Measurements from ENCODE around the gene SLC39A7. TPM values are rescaled to one million over a fixed set of nuclear protein-coding genes. Genes with fewer than 3 reads are reported as not detected.

SLC39A7 gene
- total RNA-seq, 2 donors from 2014 or later: 170 to 212 TPM

- Histone ChIP-seq H3K9ac (ENCODE audit: low read depth in 2 of 2, low read length in 2 of 2) (no peak overlapping the region), H3K4me1 (no peaks in the 10 kb centered on the region), H3K27ac (no peak overlapping the region), H3K4me3 (no peak overlapping the region), H3K9me3 (no peaks in the 10 kb centered on the region), H3K36me3 (no peaks in the 10 kb centered on the region), H3K27me3 (no peaks in the 10 kb centered on the region)
- TF ChIP-seq, protein P1, sequence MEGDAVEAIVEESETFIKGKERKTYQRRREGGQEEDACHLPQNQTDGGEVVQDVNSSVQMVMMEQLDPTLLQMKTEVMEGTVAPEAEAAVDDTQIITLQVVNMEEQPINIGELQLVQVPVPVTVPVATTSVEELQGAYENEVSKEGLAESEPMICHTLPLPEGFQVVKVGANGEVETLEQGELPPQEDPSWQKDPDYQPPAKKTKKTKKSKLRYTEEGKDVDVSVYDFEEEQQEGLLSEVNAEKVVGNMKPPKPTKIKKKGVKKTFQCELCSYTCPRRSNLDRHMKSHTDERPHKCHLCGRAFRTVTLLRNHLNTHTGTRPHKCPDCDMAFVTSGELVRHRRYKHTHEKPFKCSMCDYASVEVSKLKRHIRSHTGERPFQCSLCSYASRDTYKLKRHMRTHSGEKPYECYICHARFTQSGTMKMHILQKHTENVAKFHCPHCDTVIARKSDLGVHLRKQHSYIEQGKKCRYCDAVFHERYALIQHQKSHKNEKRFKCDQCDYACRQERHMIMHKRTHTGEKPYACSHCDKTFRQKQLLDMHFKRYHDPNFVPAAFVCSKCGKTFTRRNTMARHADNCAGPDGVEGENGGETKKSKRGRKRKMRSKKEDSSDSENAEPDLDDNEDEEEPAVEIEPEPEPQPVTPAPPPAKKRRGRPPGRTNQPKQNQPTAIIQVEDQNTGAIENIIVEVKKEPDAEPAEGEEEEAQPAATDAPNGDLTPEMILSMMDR (IDR thresholded peaks at IDR 0.05): no peak
- no peak for DNase-seq
- intact Hi-C loops (cut with DNase I): no loop called here
Measured at GRCh38 chr6:33175436-33176069, 25.1 kb upstream of the SLC39A7 start.

DNA sequence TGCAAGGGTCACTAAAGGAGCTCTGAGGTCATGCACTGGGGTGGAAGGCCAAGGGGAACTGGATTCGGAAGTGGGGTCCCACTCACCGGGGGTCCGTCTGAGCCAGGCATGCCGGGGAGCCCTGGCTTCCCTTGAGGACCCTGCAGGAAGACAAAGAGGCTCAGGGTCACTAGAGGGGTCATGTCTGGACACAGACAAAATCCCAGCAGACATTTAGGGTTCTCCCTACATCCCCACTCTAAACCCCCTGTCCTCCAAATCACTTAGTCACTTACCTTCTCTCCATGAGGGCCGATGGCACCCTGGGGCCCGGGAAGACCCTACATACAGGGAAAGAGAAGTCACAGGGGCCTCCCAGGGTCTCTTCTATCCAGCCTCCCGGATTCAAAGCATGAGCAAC lies 23.8 kb upstream of the SLC39A7 start:
- Histone ChIP-seq H3K9me3 (no peaks in the 10 kb centered on the region), H3K36me3 (no peaks in the 10 kb centered on the region), H3K9ac (ENCODE audit: low read depth in 2 of 2, low read length in 2 of 2) (no peak overlapping the region), H3K27ac (no peak overlapping the region), H3K27me3 (no peaks in the 10 kb centered on the region), H3K4me1 (no peaks in the 10 kb centered on the region), H3K4me3 (no peak overlapping the region)
- TF ChIP-seq, protein P1 (IDR thresholded peaks at IDR 0.05): no peak
- DNase-seq: no peak
- intact Hi-C loops (cut with DNase I): no loop called here

GRCh38 chr6:33177552-33178446 lies 22.9 kb upstream of the SLC39A7 start:
- no peak for DNase-seq
- TF ChIP-seq, protein P1 (IDR thresholded peaks at IDR 0.05): no peak
- Histone ChIP-seq H3K36me3 (no peaks in the 10 kb centered on the region), H3K9me3 (no peaks in the 10 kb centered on the region), H3K9ac (ENCODE audit: low read depth in 2 of 2, low read length in 2 of 2) (no peak overlapping the region), H3K27ac (no peak overlapping the region), H3K4me1 (no peaks in the 10 kb centered on the region), H3K27me3 (no peaks in the 10 kb centered on the region), H3K4me3 (no peak overlapping the region)
- intact Hi-C loops (cut with DNase I): no loop called here

GRCh38 chr6:33178755-33179475 lies 21.8 kb upstream of the SLC39A7 start:
- Histone ChIP-seq H3K4me3 (no peak overlapping the region), H3K36me3 (no peaks in the 10 kb centered on the region), H3K4me1 (no peaks in the 10 kb centered on the region), H3K27me3 (no peaks in the 10 kb centered on the region), H3K27ac (no peak overlapping the region), H3K9ac (ENCODE audit: low read depth in 2 of 2, low read length in 2 of 2) (no peak overlapping the region), H3K9me3 (no peaks in the 10 kb centered on the region)
- no peak for DNase-seq
- intact Hi-C loops (cut with DNase I): no loop called here
- TF ChIP-seq, protein P1 (IDR thresholded peaks at IDR 0.05): no peak

DNA sequence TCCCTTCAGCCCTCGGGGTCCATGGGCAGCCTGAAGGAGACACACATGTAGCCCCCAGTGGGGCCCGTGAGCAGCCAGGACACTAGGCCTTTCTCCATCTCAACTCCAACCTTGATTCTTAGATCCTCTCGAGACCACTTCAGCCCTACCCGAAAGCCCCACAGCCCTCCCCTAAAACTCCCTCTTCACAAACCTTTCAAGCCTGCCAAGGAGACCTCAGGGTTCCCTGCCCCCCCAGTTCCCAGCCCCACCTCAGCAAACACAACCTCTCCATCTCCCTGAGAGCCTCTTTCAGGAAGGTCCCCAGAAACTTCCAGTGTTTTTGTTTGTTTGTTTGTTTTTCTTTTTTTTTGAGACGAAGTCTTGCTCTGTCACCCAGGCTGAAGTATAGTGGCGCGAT lies 19.5 kb upstream of the SLC39A7 start:
- Histone ChIP-seq H3K9me3 (no peaks in the 10 kb centered on the region), H3K9ac (ENCODE audit: low read depth in 2 of 2, low read length in 2 of 2) (no peak overlapping the region), H3K27ac (no peak overlapping the region), H3K4me1 (no peaks in the 10 kb centered on the region), H3K4me3 (no peak overlapping the region), H3K36me3 (no peaks in the 10 kb centered on the region), H3K27me3 (no peaks in the 10 kb centered on the region)
- no peak for DNase-seq
- intact Hi-C loops (cut with DNase I): no loop called here
- TF ChIP-seq, protein P1 (IDR thresholded peaks at IDR 0.05): no peak
